Measurements from ENCODE around the gene NFIA. TPM values are rescaled to one million over a fixed set of nuclear protein-coding genes. Genes with fewer than 3 reads are reported as not detected.

NFIA gene
- total and polyA plus RNA-seq, 9 of the 15 experiments (the other 6 are each of a cell fraction or from before 2014, with no cell fraction given): 5.3 to 24.9 (median 9.8) TPM

- TF ChIP-seq ETV6 (IDR thresholded peaks at IDR 0.05; ENCODE audit: borderline replicate concordance in 1 of 2, low read depth in 2 of 2, low read length in 1 of 2) (no peak), ETV6 (CRISPR knock-in tag; IDR thresholded peaks at IDR 0.05; ENCODE audit: borderline replicate concordance) (no peak), CBFB (CRISPR knock-in tag; IDR thresholded peaks at IDR 0.05) (no peak; the same call in 1 of the 2 replicates), HMG20B (CRISPR knock-in tag; IDR thresholded peaks at IDR 0.05) (no peak), NFE2L1 (tag; IDR thresholded peaks at IDR 0.05; ENCODE audit: borderline replicate concordance, low read depth) (no peak), SAP30 (IDR thresholded peaks at IDR 0.05; ENCODE audit: borderline replicate concordance, insufficient read depth, low read depth, low read length, poor library complexity, severe bottlenecking) (peak; percentile 58), DLX4 (CRISPR knock-in tag; IDR thresholded peaks at IDR 0.05) (no peak), NFXL1 (CRISPR knock-in tag; IDR thresholded peaks at IDR 0.05) (no peak), KAT2B (IDR thresholded peaks at IDR 0.05; ENCODE audit: low read depth, low read length) (no peak), RAD51 (IDR thresholded peaks at IDR 0.05; ENCODE audit: borderline replicate concordance, low read depth) (no peak), ATF6 (CRISPR knock-in tag; IDR thresholded peaks at IDR 0.05) (no peak), TCF7L2 (IDR thresholded peaks at IDR 0.05; ENCODE audit: low read depth, low read length) (no peak), ZNF347 (CRISPR knock-in tag; IDR thresholded peaks at IDR 0.05; ENCODE audit: low read depth) (no peak), ZNF184 (CRISPR knock-in tag; IDR thresholded peaks at IDR 0.05) (no peak), ZNF586 (CRISPR knock-in tag; conservative IDR thresholded peaks at IDR 0.05) (no peak), MTA3 (IDR thresholded peaks at IDR 0.05; ENCODE audit: borderline replicate concordance) (peak; percentile 54; the same call in 1 of the 2 replicates), DDX20 (tag; IDR thresholded peaks at IDR 0.05; ENCODE audit: low read depth) (no peak), SMARCA4 (IDR thresholded peaks at IDR 0.05) (no peak), NFIX (CRISPR knock-in tag; IDR thresholded peaks at IDR 0.05; ENCODE audit: low read depth) (no peak), PRPF4 (IDR thresholded peaks at IDR 0.05; ENCODE audit: insufficient read depth, low read depth, low read length, poor library complexity, severe bottlenecking) (no peak)
- TF ChIP-seq, protein P1, sequence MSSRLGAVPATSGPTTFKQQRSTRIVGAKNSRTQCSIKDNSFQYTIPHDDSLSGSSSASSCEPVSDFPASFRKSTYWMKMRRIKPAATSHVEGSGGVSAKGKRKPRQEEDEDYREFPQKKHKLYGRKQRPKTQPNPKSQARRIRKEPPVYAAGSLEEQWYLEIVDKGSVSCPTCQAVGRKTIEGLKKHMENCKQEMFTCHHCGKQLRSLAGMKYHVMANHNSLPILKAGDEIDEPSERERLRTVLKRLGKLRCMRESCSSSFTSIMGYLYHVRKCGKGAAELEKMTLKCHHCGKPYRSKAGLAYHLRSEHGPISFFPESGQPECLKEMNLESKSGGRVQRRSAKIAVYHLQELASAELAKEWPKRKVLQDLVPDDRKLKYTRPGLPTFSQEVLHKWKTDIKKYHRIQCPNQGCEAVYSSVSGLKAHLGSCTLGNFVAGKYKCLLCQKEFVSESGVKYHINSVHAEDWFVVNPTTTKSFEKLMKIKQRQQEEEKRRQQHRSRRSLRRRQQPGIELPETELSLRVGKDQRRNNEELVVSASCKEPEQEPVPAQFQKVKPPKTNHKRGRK (tag; IDR thresholded peaks at IDR 0.05): no peak
- TF ChIP-seq, protein P2, sequence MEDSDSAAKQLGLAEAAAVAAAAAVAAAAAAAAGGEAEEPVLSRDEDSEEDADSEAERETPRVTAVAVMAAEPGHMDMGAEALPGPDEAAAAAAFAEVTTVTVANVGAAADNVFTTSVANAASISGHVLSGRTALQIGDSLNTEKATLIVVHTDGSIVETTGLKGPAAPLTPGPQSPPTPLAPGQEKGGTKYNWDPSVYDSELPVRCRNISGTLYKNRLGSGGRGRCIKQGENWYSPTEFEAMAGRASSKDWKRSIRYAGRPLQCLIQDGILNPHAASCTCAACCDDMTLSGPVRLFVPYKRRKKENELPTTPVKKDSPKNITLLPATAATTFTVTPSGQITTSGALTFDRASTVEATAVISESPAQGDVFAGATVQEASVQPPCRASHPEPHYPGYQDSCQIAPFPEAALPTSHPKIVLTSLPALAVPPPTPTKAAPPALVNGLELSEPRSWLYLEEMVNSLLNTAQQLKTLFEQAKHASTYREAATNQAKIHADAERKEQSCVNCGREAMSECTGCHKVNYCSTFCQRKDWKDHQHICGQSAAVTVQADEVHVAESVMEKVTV (CRISPR knock-in tag; IDR thresholded peaks at IDR 0.05): no peak
Observed at GRCh38 chr1:61056573-61057439, 25.6 kb upstream of the NFIA start (continued).
